ENCODE data around the gene OLFM2. TPM values are rescaled to one million over a fixed set of nuclear protein-coding genes. Genes with fewer than 3 reads are reported as not detected.

Gene OLFM2
- total RNA-seq, 2 donors from 2014 or later: 33.1 to 58.1 TPM

- peak; percentile 88 for DNase-seq
- peaks cover 3% of the 10 kb centered on the region for H3K36me3 Mint-ChIP-seq (ENCODE audit: low read depth)
- no peaks in the 10 kb centered on the region for H3K36me3 ChIP-seq (ENCODE audit: control insufficient read depth, insufficient read depth, low read length)
- WGBS, 2 experiments (ENCODE audit: insufficient coverage in 1 of 2, insufficient read length in 1 of 2): 15% methylated on average over 3 of the region's 3 CpGs; no CpG with 5 or more reads in 1 of the 2 experiments
- H3K9me3 ChIP-seq (ENCODE audit: control insufficient read depth, low read length): no peaks in the 10 kb centered on the region
- no peak overlapping the region for H3K4me3 ChIP-seq (ENCODE audit: low read length)
- H3K27ac ChIP-seq (ENCODE audit: low read depth, low read length): no peak overlapping the region
- TF ChIP-seq CTCF (conservative IDR thresholded peaks at IDR 0.05): no peak
- peaks cover 10% of the 10 kb centered on the region for H3K27me3 ChIP-seq (ENCODE audit: control insufficient read depth, insufficient read depth, low read length, poor library complexity, severe bottlenecking)
- H3K9ac ChIP-seq (ENCODE audit: extremely low read depth, low read length, poor library complexity, severe bottlenecking): no peak overlapping the region
- H3K27ac Mint-ChIP-seq: peak overlapping the region; percentile 65
- H3K4me1 Mint-ChIP-seq: peaks cover 9% of the 10 kb centered on the region
- no peak overlapping the region for H3K4me3 Mint-ChIP-seq
- H3K9me3 Mint-ChIP-seq: no peaks in the 10 kb centered on the region
- no peaks in the 10 kb centered on the region for H3K4me1 ChIP-seq (ENCODE audit: control insufficient read depth, insufficient read depth, low read length)
- peaks cover 7% of the 10 kb centered on the region for H3K27me3 Mint-ChIP-seq (ENCODE audit: insufficient read depth)
Observed at GRCh38 chr19:9917321-9917720, 19.0 kb downstream of the OLFM2 start.

GRCh38 chr19:9916719-9917118 is 19.6 kb downstream of the OLFM2 start:
- H3K9ac ChIP-seq (ENCODE audit: extremely low read depth, low read length, poor library complexity, severe bottlenecking): no peak overlapping the region
- Mint-ChIP-seq H3K4me3 (no peak overlapping the region), H3K4me1 (peaks cover 9% of the 10 kb centered on the region), H3K27ac (peak overlapping the region; percentile 65), H3K27me3 (ENCODE audit: insufficient read depth) (peaks cover 7% of the 10 kb centered on the region), H3K36me3 (ENCODE audit: low read depth) (no peaks in the 10 kb centered on the region), H3K9me3 (no peaks in the 10 kb centered on the region)
- no peaks in the 10 kb centered on the region for H3K9me3 ChIP-seq (ENCODE audit: control insufficient read depth, low read length)
- H3K4me3 ChIP-seq (ENCODE audit: low read length): no peak overlapping the region
- no peak for DNase-seq
- H3K27me3 ChIP-seq (ENCODE audit: control insufficient read depth, insufficient read depth, low read length, poor library complexity, severe bottlenecking): peaks cover 10% of the 10 kb centered on the region
- H3K27ac ChIP-seq (ENCODE audit: low read depth, low read length): no peak overlapping the region
- H3K4me1 ChIP-seq (ENCODE audit: control insufficient read depth, insufficient read depth, low read length): no peaks in the 10 kb centered on the region
- no peaks in the 10 kb centered on the region for H3K36me3 ChIP-seq (ENCODE audit: control insufficient read depth, insufficient read depth, low read length)
- 66 to 72% methylated on average over 6 of the region's 6 CpGs for WGBS, 2 experiments (ENCODE audit: insufficient coverage in 1 of 2, insufficient read length in 1 of 2)
- no peak for TF ChIP-seq CTCF (conservative IDR thresholded peaks at IDR 0.05)

GRCh38 chr19:9914315-9915207 is 21.8 kb downstream of the OLFM2 start:
- Mint-ChIP-seq H3K36me3 (ENCODE audit: low read depth) (no peaks in the 10 kb centered on the region), H3K9me3 (no peaks in the 10 kb centered on the region), H3K27ac (peak overlapping the region; percentile 90), H3K27me3 (ENCODE audit: insufficient read depth) (peaks cover 7% of the 10 kb centered on the region), H3K4me1 (peaks cover 9% of the 10 kb centered on the region), H3K4me3 (peak overlapping the region; percentile 60)
- WGBS, 2 experiments (ENCODE audit: insufficient coverage in 1 of 2, insufficient read length in 1 of 2): 0 to 1% methylated on average over 43 to 65 of the region's 65 CpGs
- peak; percentile 82 for TF ChIP-seq CTCF (conservative IDR thresholded peaks at IDR 0.05)
- Histone ChIP-seq H3K27ac (ENCODE audit: low read depth, low read length) (peak overlapping the region; percentile 55), H3K9me3 (ENCODE audit: control insufficient read depth, low read length) (no peaks in the 10 kb centered on the region), H3K27me3 (ENCODE audit: control insufficient read depth, insufficient read depth, low read length, poor library complexity, severe bottlenecking) (peaks cover 10% of the 10 kb centered on the region), H3K4me3 (ENCODE audit: low read length) (peak overlapping the region; percentile 83), H3K36me3 (ENCODE audit: control insufficient read depth, insufficient read depth, low read length) (no peaks in the 10 kb centered on the region), H3K9ac (ENCODE audit: extremely low read depth, low read length, poor library complexity, severe bottlenecking) (peak overlapping the region; percentile 82), H3K4me1 (ENCODE audit: control insufficient read depth, insufficient read depth, low read length) (no peaks in the 10 kb centered on the region)
- peak; percentile 96 for DNase-seq

Measured in endodermal cell (in vitro differentiated cells).